PFSK-1 (cell line): ENCODE data around the gene DUSP16.

ENCODE experiments used
- FOXP2 ChIP-seq: optimal IDR thresholded peaks from 2 replicates; pipeline ENCODE3; 2011; ENCODE audit warnings: borderline replicate concordance, control low read depth, inconsistent platforms; ENCODE audit not compliant: insufficient read depth; ENCODE audit errors: extremely low read length, extremely low read depth
- POLR2AphosphoS5 ChIP-seq: IDR thresholded peaks from 2 replicates; pipeline ENCODE4 v1.6.1; 2012; ENCODE audit warnings: low read depth, mild to moderate bottlenecking, control low read depth, low read length, moderate library complexity
- SIN3A ChIP-seq: IDR thresholded peaks from 2 replicates; pipeline ENCODE4 v1.6.1; 2012; ENCODE audit warnings: mild to moderate bottlenecking, low read length, moderate library complexity, borderline replicate concordance; ENCODE audit not compliant: insufficient read depth
- TAF1 ChIP-seq: IDR thresholded peaks from 2 replicates; pipeline ENCODE4 v1.6.1; 2012; ENCODE audit warnings: low read length, control low read depth, borderline replicate concordance; ENCODE audit not compliant: insufficient read depth
- TF ChIP-seq, protein P1 (sequence below), 2 experiments: IDR thresholded peaks; 2 replicates each; pipeline versions ENCODE4 v1.6.1 to v1.8.0; 2011 to 2012; ENCODE audit warnings: low read depth in 2 of 2, low read length in 2 of 2, control low read depth in 1 of 2, inconsistent platforms in 1 of 2, mild to moderate bottlenecking in 1 of 2, moderate library complexity in 1 of 2; ENCODE audit not compliant: insufficient read depth in 1 of 2

The DUSP16 gene

GRCh38 chr12:12465522-12465921 is 97.1 kb downstream of the DUSP16 start:
- no peak for TF ChIP-seq SIN3A
- TF ChIP-seq, protein P1, sequence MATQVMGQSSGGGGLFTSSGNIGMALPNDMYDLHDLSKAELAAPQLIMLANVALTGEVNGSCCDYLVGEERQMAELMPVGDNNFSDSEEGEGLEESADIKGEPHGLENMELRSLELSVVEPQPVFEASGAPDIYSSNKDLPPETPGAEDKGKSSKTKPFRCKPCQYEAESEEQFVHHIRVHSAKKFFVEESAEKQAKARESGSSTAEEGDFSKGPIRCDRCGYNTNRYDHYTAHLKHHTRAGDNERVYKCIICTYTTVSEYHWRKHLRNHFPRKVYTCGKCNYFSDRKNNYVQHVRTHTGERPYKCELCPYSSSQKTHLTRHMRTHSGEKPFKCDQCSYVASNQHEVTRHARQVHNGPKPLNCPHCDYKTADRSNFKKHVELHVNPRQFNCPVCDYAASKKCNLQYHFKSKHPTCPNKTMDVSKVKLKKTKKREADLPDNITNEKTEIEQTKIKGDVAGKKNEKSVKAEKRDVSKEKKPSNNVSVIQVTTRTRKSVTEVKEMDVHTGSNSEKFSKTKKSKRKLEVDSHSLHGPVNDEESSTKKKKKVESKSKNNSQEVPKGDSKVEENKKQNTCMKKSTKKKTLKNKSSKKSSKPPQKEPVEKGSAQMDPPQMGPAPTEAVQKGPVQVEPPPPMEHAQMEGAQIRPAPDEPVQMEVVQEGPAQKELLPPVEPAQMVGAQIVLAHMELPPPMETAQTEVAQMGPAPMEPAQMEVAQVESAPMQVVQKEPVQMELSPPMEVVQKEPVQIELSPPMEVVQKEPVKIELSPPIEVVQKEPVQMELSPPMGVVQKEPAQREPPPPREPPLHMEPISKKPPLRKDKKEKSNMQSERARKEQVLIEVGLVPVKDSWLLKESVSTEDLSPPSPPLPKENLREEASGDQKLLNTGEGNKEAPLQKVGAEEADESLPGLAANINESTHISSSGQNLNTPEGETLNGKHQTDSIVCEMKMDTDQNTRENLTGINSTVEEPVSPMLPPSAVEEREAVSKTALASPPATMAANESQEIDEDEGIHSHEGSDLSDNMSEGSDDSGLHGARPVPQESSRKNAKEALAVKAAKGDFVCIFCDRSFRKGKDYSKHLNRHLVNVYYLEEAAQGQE (IDR thresholded peaks at IDR 0.05; ENCODE audit: insufficient read depth in 1 of 2, low read depth in 2 of 2, low read length in 2 of 2), result no peak
- TF ChIP-seq POLR2AphosphoS5, result no peak
- TF ChIP-seq FOXP2, result no peak
- TF ChIP-seq TAF1, result no peak

DNA sequence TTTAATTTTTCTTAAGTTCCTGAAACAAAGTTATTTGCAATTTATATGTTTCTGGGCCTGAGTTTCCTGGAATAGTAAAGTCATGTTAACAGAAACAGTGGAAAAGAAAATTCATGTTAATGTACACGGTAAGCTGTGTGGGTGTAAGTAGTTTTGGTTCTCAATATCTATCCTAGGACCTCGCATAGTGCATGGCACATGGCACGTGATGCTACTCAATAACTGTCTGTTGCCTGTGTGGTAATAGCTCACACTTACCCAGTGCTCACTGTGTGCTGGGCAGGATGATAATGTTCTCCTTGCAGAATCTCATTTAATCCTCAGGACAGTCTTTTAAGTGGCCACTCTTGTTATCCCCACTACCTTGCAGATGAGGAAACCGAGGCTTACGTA is 100.7 kb downstream of the DUSP16 start:
- no peak for TF ChIP-seq POLR2AphosphoS5
- TF ChIP-seq, protein P1 (IDR thresholded peaks at IDR 0.05; ENCODE audit: insufficient read depth in 1 of 2, low read depth in 2 of 2, low read length in 2 of 2), result no peak
- no peak for TF ChIP-seq SIN3A
- no peak for TF ChIP-seq TAF1
- TF ChIP-seq FOXP2, result no peak

DNA sequence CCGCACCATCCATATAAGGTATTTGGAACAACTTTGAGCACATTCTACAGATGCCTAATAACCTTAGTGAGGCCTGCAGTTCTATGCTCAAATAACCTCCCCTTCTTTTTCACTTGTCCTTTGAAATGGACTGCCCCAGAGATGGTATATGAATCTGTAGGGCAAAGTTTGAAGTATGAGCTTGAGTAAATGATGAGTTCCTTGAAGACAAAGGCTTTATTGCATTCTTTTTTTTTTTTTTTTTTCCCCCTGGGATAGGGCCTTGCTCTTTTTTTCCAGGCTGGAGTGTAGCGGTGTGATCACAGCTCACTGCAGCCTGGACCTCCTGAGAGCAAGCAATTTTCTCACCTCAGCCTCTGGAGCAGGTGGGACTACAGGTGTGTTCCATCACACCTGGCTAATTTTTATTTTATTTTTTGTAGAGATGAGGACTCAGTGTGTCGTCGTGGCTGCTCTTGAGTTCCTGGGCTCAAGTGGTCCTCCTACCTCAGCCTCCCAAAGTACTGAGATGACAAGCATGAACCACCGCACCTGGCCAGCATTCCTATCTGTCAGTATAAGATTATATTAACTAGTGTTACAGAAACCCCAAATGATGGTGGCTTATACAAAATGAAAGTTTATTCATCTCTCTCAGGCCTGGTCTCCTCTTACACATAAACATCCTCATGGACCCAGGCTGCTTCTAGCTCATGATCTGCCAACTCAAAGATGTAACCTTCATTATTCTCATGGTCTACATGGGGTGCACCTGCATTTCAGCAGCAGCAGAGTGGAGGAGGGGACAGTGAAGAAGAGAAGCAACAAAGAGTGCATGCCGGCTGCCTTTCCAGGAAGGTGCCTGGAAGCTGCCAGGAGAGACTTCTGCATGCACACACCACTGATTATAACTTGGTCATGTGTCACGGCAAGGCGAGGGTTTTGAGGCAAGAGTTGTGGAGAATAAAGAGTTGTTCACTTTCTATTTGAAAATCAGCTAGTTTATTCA is 101.4 kb downstream of the DUSP16 start:
- no peak for TF ChIP-seq SIN3A

GRCh38 chr12:12456637-12457036 is 106.0 kb downstream of the DUSP16 start:
- TF ChIP-seq, protein P1 (IDR thresholded peaks at IDR 0.05; ENCODE audit: insufficient read depth in 1 of 2, low read depth in 2 of 2, low read length in 2 of 2), result no peak
- TF ChIP-seq FOXP2, result no peak
- TF ChIP-seq POLR2AphosphoS5, result no peak
- no peak for TF ChIP-seq SIN3A
- no peak for TF ChIP-seq TAF1

- TF ChIP-seq POLR2AphosphoS5 (no peak), TAF1 (no peak), FOXP2 (no peak), SIN3A (no peak)
- TF ChIP-seq, protein P1 (IDR thresholded peaks at IDR 0.05; ENCODE audit: insufficient read depth in 1 of 2, low read depth in 2 of 2, low read length in 2 of 2), result no peak
These were observed 108.3 kb downstream of the DUSP16 start for GRCh38 chr12:12454315-12454714.
